Measurements from ENCODE around the gene PKHD1.

- TF ChIP-seq CTCF (IDR thresholded peaks at IDR 0.05) = no peak
- no peak for TF ChIP-seq EP300 (IDR thresholded peaks at IDR 0.05)
- no peak for TF ChIP-seq POLR2A (IDR thresholded peaks at IDR 0.05)
These were observed 100.5 kb downstream of the PKHD1 start for GRCh38 chr6:51986864-51987263.
